Measurements from ENCODE around the gene XRRA1. TPM values are rescaled to one million over a fixed set of nuclear protein-coding genes. Genes with fewer than 3 reads are reported as not detected.
A peak's percentile ranks its signal among the peaks of the same experiment; 100 is the strongest.

Gene XRRA1
- total RNA-seq, 1 donor from 2014 or later: 16.1 TPM

- peak within 1 kb of the TSS; percentile 92 for H3K27ac Mint-ChIP-seq (ENCODE audit: unreplicated experiment)
- H3K4me3 Mint-ChIP-seq (ENCODE audit: unreplicated experiment): peak within 1 kb of the TSS; percentile 95
- no peak for TF ChIP-seq CTCF (IDR thresholded peaks at IDR 0.05)
- peak; percentile 89 for DNase-seq (ENCODE audit: extremely low spot score, unreplicated experiment)
- H3K9me3 Mint-ChIP-seq (ENCODE audit: unreplicated experiment): no peaks in the 10 kb centered on the region
- H3K4me1 Mint-ChIP-seq (ENCODE audit: unreplicated experiment): peaks cover 12% of the 10 kb centered on the region
- H3K36me3 Mint-ChIP-seq (ENCODE audit: unreplicated experiment): no peaks in the 10 kb centered on the region
- no peaks in the 10 kb centered on the region for H3K27me3 Mint-ChIP-seq (ENCODE audit: unreplicated experiment)
These were observed 39.8 kb upstream of the XRRA1 start, which contains the start of gene NEU3 for GRCh38 chr11:74988541-74989259. Gene NEU3, plus strand, starts transcription at chr11:74988933. Its CDS starts 128 bp downstream, at chr11:74989061.

GRCh38 chr11:74984730-74985129, 35.8 kb upstream of the XRRA1 start:
- Mint-ChIP-seq H3K27me3 (ENCODE audit: unreplicated experiment) (no peaks in the 10 kb centered on the region), H3K36me3 (ENCODE audit: unreplicated experiment) (peaks cover 14% of the 10 kb centered on the region), H3K27ac (ENCODE audit: unreplicated experiment) (no peak overlapping the region), H3K4me3 (ENCODE audit: unreplicated experiment) (no peak overlapping the region), H3K9me3 (ENCODE audit: unreplicated experiment) (no peaks in the 10 kb centered on the region), H3K4me1 (ENCODE audit: unreplicated experiment) (peaks cover 9% of the 10 kb centered on the region)
- no peak for DNase-seq (ENCODE audit: extremely low spot score, unreplicated experiment)
- no peak for TF ChIP-seq CTCF (IDR thresholded peaks at IDR 0.05)

DNA sequence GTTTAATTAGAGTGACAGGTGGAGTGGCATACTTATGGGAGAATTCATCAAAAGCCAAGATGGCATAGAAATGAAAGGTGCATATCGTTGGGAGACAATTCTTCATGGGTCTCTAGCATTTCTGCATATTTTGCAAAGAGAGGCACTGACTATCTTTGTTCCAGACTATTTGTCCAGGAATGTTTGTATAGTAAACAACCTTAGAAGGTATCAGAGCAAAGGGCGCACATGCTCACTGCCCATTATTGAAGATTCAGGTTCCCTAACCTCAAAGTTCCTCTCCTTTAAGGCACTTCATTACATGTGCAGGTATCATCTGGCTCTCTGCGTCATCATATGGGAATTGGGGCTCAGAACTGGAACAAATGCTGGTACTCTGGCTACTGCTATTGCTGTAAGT, 35.2 kb upstream of the XRRA1 start:
- Mint-ChIP-seq H3K4me1 (ENCODE audit: unreplicated experiment) (peaks cover 2% of the 10 kb centered on the region), H3K27ac (ENCODE audit: unreplicated experiment) (no peak overlapping the region), H3K27me3 (ENCODE audit: unreplicated experiment) (no peaks in the 10 kb centered on the region), H3K36me3 (ENCODE audit: unreplicated experiment) (peaks cover 17% of the 10 kb centered on the region), H3K9me3 (ENCODE audit: unreplicated experiment) (no peaks in the 10 kb centered on the region), H3K4me3 (ENCODE audit: unreplicated experiment) (no peak overlapping the region)
- no peak for TF ChIP-seq CTCF (IDR thresholded peaks at IDR 0.05)
- no peak for DNase-seq (ENCODE audit: extremely low spot score, unreplicated experiment)

- H3K4me3 Mint-ChIP-seq (ENCODE audit: unreplicated experiment): no peak overlapping the region
- no peaks in the 10 kb centered on the region for H3K4me1 Mint-ChIP-seq (ENCODE audit: unreplicated experiment)
- DNase-seq (ENCODE audit: extremely low spot score, unreplicated experiment): no peak
- no peak overlapping the region for H3K27ac Mint-ChIP-seq (ENCODE audit: unreplicated experiment)
- TF ChIP-seq CTCF (IDR thresholded peaks at IDR 0.05): no peak
- H3K36me3 Mint-ChIP-seq (ENCODE audit: unreplicated experiment): peaks cover 23% of the 10 kb centered on the region
- H3K27me3 Mint-ChIP-seq (ENCODE audit: unreplicated experiment): no peaks in the 10 kb centered on the region
- no peaks in the 10 kb centered on the region for H3K9me3 Mint-ChIP-seq (ENCODE audit: unreplicated experiment)
These were observed 33.0 kb upstream of the XRRA1 start for GRCh38 chr11:74981888-74982287.

DNA sequence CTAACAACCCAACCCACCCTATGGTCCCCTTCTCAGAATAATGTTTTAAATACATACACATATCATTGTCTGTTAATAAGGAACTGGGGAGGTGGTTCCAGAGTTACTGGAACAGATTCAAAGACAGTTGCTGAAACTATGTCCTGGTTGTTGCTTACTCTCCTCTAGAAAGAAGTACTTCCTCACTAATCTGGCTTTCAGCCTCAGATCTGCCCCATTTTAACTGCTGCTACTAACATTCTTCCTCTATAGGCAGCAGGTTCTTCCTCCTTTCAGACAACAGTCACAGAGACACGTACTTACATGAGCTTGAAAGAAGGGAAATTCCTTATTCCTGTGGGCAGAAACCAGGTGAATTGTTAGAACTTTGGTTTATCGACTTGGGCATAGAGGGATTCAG, 31.7 kb upstream of the XRRA1 start:
- no peak for DNase-seq (ENCODE audit: extremely low spot score, unreplicated experiment)
- Mint-ChIP-seq H3K4me3 (ENCODE audit: unreplicated experiment) (no peak overlapping the region), H3K9me3 (ENCODE audit: unreplicated experiment) (no peaks in the 10 kb centered on the region), H3K4me1 (ENCODE audit: unreplicated experiment) (no peaks in the 10 kb centered on the region), H3K27me3 (ENCODE audit: unreplicated experiment) (no peaks in the 10 kb centered on the region), H3K36me3 (ENCODE audit: unreplicated experiment) (peaks cover 31% of the 10 kb centered on the region), H3K27ac (ENCODE audit: unreplicated experiment) (no peak overlapping the region)
- TF ChIP-seq CTCF (IDR thresholded peaks at IDR 0.05): no peak
